Stimulated activated CD4-positive, alpha-beta T cell treated with anti-CD3 and anti-CD28 coated beads, Interleukin-12 subunit alpha, Interleukin-12 subunit beta, amount 100 ng/mL, for 24 hours (primary cell): ENCODE data around the gene NEK10.

Source experiments
- DNase-seq, 2 experiments: peaks; one replicate each; pipeline ENCODE4 v3.0.0-alpha.2; 2020; ENCODE audit warnings: low read depth in 2 of 2

The NEK10 gene

GRCh38 chr3:27244374-27244773 lies 124.8 kb downstream of the NEK10 start:
- no peak for DNase-seq

- no peak for DNase-seq
Observed at GRCh38 chr3:27239951-27240350, 129.2 kb downstream of the NEK10 start.

DNA sequence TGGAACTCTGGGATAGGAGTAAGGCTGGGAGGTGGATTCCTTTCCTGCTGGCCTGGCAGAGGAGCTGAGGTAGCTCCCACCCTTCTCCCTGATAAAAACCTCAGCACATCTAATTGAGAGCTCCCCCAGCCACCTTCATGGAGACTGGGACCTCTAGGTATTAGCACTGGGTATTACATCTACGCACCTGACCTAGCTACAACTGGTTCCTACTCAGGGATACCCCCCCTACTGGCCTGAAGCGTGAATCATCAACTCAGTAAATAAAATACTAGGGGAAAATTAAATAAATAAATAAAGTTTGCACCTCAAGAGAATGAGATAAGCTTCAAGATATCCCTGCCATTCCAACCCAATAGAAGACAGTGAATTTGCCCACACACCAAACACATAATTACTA lies 140.4 kb downstream of the NEK10 start:
- DNase-seq = no peak

DNA sequence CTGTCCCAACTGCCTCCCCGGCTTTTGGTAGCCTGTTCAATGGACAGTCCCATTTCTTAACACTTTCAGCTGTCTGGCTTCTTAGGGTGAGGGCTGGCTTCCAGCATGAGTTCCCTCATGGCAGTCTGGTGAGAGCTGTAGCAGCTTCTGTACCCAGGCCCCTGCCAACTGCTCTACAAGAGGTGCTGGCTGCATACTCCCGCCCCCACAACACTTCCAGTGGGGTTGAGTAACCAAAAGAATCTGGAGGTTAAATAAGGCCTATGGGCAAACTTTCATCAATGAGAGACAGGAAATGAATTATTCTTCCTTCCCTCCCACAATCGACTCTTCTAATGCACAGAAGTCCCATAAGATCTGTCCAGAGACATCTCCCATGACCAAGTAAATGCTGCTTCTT lies 145.0 kb downstream of the NEK10 start:
- no peak for DNase-seq

- no peak for DNase-seq
Observed at GRCh38 chr3:27221264-27221932, 147.8 kb downstream of the NEK10 start.

- DNase-seq = no peak
Observed at GRCh38 chr3:27220166-27220565, 149.0 kb downstream of the NEK10 start.

- no peak for DNase-seq
Observed at GRCh38 chr3:27219127-27219845, 149.9 kb downstream of the NEK10 start.

- DNase-seq = no peak
Observed at GRCh38 chr3:27216955-27217552, 152.1 kb downstream of the NEK10 start.

DNA sequence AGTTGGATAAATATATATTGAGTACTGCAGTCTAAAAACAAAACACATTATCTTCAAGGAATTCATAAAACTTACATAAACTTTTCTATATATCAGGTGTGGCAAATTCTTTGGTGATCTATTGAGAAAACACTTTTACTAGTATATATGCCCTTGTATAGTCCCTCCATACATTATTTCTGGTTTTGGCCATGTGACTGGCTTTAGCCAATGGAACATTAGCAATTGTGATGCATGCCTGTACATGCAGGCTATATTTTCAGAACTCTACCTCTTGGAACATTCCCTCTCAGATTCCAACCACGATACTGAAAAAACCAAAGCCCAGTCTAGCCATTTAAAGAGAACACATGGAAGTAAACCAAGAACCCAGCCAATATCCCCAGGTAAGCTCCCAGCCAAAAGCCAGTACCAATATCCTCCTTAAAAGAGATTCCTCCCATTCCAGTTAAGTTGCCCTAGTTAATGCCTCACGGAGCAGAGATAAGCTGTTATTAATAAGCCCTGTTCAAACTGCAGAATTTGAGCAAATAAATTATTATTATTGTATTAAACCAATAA lies 152.8 kb downstream of the NEK10 start:
- DNase-seq = no peak

- DNase-seq = no peak
Observed at GRCh38 chr3:27213450-27213849, 155.7 kb downstream of the NEK10 start.

- no peak for DNase-seq
Observed at GRCh38 chr3:27209617-27210264, 159.4 kb downstream of the NEK10 start.

DNA sequence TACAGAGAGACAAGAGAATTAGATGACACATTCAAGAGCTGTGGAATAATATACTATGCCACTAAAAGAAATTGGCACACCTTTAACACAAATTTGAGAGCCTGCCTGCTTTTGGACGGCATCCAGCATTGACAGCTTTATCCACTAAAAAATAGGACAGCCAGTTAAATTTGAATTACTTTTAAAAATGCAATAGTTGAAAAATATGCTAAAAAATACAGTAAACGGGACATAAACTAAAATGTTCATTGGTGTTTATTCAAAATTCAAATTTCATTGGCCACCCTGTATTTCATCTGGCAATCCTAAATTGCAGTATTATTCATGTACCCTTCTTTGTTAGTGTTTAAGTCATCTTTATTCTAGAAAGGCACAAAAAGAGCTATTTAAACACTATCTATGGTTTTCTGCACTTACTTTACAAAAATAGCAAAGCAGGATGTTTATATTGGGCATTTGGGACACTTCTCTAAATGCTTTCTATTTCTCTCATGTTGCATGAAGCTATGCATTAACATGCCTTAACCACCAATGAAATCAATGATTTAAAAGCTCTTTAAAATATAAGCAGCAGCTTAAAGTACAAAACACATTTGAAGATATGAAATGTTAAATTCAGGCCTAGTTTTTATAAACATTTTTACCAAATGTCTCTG lies 160.1 kb downstream of the NEK10 start:
- DNase-seq = no peak

DNA sequence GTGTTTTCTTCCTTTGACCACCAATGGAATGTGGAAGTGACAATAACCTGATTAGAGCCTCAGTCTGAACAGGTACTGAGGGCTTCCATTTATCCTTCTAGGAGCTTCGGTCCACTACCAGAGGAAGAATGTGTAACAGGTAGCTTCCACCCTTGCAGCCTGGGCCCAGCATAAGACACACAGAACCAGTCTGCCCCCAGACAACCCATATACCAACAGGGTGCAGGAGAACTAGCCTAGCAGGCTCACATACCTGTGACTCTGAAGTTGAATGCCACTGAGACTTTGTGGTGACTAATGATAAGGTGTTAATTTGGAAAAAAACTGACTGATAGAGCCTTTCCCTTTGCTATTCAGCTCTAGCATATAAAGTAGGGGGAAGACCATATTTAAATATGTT lies 166.2 kb downstream of the NEK10 start:
- DNase-seq = no peak

DNA sequence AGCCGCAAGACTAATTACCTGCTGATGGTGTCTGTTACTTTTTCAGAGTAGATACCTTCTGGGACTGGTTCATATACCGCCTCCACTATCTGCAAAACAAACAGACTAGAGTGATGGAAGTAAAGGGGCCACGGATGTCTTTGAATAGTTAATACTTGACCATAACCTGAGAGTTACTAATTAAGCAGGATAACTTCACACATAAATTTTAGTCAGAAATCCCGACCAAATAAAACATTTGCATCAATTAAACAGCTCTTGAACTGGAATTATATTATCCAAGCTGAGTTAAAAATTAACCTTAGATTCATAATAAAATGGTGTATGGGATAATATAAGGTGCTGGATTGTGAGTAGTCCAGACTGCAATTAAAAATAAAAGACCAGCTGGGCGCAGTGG lies 167.7 kb downstream of the NEK10 start:
- DNase-seq = no peak

DNA sequence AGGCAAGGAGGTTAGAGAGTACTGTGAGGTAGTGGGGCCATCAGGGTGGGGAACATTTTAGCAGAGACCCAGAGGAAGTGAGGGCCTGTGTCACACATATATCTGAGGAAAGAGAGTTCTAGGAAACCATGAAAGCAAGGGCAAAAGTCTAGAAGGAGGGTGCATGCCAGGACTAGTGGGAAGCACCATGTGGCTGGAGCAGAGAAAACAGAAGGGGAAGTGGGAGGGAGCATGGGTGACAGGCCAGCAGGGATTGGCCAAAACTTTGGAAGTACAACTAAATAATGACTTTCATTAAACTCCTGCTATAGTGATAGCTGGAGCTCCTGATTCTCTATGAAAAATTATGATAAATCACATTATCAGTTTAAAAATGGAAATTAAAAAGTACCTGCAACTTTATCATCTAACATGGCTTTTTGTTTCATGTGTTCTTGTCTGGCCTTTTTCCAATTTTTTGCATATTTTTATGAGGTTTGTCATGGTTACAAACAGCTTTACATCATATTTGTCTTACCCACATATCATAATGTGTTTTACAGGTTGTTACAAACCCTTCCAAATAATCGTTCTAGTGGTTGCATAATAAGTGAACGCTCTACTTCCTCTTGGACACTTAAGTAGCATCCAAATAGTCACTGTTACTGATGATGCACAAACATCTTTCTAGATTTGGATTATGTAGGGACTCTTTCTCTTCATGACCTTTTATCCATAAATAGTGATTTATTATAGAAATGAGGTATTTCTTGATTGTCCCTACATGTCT lies 168.3 kb downstream of the NEK10 start:
- no peak for DNase-seq

GRCh38 chr3:27194861-27195483 lies 174.2 kb downstream of the NEK10 start:
- no peak for DNase-seq

DNA sequence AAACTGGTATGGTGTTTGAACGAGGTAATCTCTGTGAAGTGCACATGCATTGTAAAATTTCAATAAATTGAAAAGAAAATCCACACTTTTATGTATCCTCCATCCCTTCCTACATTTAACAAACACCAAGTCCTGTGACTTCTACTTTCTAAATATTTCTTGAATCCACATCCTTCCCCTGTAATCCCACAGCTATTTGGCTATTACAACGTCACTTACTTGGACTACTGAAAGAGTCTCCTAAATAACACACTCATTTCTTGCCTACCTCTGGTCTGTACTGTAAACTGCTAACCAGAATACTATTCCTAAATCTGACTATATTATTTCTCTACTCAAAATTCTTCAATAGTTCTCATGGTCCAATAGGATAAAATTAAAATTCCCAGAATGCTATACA lies 176.1 kb downstream of the NEK10 start:
- no peak for DNase-seq

DNA sequence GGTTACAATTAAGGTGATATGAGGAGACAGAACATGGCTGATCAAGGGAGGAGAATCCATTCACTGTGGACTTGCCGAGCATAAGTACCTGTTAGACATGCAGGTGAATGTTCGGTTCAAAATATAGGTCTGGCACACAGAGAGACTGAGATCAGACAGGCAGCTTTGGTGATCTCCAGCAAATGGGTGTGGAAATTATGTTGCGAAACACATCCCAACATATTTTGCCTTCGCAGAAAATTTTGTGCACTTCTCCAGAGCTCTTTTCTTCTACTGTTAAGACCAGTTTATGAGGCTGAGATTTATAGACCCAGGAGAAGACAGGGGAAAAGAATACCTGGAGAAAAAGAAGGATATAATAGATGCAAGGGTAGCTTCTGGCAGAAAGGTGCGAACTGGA lies 183.2 kb downstream of the NEK10 start:
- DNase-seq = no peak

- no peak for DNase-seq
Observed at GRCh38 chr3:27185231-27185989, 183.8 kb downstream of the NEK10 start.

DNA sequence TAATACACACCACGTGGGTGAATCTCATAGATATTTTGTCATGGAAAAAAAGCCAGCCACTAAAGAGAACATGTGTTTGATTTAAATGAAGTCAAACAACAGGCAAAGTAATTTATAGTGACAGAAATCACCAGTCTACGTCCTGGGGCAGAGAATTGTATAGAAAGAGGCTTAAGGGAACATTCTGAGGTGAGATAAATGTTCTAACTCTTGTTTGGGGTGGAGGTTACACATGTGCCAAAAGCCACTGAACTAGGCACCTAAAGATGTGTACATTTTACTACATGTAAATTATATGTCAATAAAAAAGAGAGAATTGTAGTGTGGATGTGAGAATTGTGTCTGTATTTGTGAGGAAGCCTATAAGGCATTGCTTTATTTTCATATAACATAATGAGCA lies 184.9 kb downstream of the NEK10 start:
- no peak for DNase-seq
